ENCODE measurements around the gene PPP1R16B.
A peak's percentile ranks its signal among the peaks of the same experiment; 100 is the strongest.

The PPP1R16B gene

DNA sequence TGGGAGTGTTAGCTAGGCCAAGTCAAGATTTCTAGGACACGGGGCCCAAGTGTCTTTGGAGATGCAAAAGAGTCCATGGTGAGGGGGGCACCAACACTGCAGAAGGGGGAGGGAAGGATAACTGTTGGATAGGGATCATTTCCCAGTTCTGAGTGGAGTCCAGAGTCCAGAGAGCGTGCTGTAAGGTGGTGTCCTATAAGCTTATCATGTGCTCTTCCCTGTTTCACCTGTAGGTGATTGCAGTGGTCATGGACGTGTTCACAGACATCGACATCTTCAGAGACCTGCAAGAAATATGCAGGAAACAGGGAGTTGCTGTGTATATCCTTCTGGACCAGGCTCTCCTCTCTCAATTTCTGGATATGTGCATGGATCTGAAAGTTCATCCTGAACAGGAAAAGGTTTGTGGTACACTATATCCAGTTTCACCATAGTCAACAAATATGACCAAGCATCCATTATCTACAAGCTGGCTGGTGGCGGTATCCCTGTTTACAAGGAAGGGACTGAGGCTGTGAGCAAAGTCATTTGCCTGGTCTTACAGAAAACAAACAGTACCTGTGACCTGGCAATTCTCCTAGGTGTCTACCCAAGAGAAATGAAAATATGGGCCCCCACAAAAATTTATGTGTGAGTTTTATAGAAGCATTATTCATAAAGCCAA, 136.4 kb downstream of the PPP1R16B start:
- H2AK5ac ChIP-seq (ENCODE audit: low read length) = no peak overlapping the region
- H3K9me3 ChIP-seq (ENCODE audit: insufficient read depth, low read depth, low read length) = no peaks in the 10 kb centered on the region
- WGBS (ENCODE audit: extremely low coverage, insufficient coverage, insufficient read length) = no CpG with 5 or more reads among the region's 5 CpGs
- H3K79me2 ChIP-seq (ENCODE audit: control insufficient read depth, insufficient read depth, low read length, poor library complexity) = peaks cover 6% of the 10 kb centered on the region
- DNase-seq = no peak
- H3K27ac ChIP-seq (ENCODE audit: low read depth, low read length) = no peak overlapping the region
- no peak overlapping the region for H3K4me3 ChIP-seq (ENCODE audit: low read depth, low read length)
- no peak overlapping the region for H3K14ac ChIP-seq (ENCODE audit: low read length)
- no peak overlapping the region for H3K18ac ChIP-seq (ENCODE audit: low read length)
- no peaks in the 10 kb centered on the region for H3K27me3 ChIP-seq (ENCODE audit: insufficient read depth, low read length)
- H3K79me1 ChIP-seq (ENCODE audit: low read length) = no peaks in the 10 kb centered on the region
- no peak overlapping the region for H4K12ac ChIP-seq (ENCODE audit: low read depth, low read length)
- H3K4ac ChIP-seq (ENCODE audit: low read depth, low read length) = no peak overlapping the region
- H3K23ac ChIP-seq (ENCODE audit: low read length) = no peak overlapping the region
- peaks cover 2 to 16% of the 10 kb centered on the region in 2 experiments for H3K36me3 ChIP-seq (ENCODE audit: control insufficient read depth in 1 of 2, insufficient read depth in 2 of 2, low read length in 2 of 2)
- no peak overlapping the region for H3K4me2 ChIP-seq (ENCODE audit: low read length)
- H3K9ac ChIP-seq (ENCODE audit: low read length) = no peak overlapping the region
- H4K91ac ChIP-seq (ENCODE audit: low read depth, low read length) = no peak overlapping the region
- no peak overlapping the region for H2BK5ac ChIP-seq (ENCODE audit: low read depth, low read length, poor library complexity)
- peaks cover 0 to 3% of the 10 kb centered on the region in 2 experiments for H3K4me1 ChIP-seq (ENCODE audit: control insufficient read depth in 1 of 2, insufficient read depth in 2 of 2, low read length in 2 of 2)
- no peak overlapping the region for H2AFZ ChIP-seq (ENCODE audit: insufficient read depth, low read length, poor library complexity)
- H4K8ac ChIP-seq (ENCODE audit: low read depth, low read length) = no peak overlapping the region
- H2BK12ac ChIP-seq (ENCODE audit: low read length) = no peak overlapping the region
- H2BK120ac ChIP-seq (ENCODE audit: insufficient read depth, low read length, poor library complexity) = no peak overlapping the region

- Histone ChIP-seq H2BK5ac (ENCODE audit: low read depth, low read length, poor library complexity) (no peak overlapping the region), H3K4me3 (ENCODE audit: low read depth, low read length) (no peak overlapping the region), H2BK120ac (ENCODE audit: insufficient read depth, low read length, poor library complexity) (no peak overlapping the region), H3K27me3 (ENCODE audit: insufficient read depth, low read length) (no peaks in the 10 kb centered on the region), H3K4me2 (ENCODE audit: low read length) (no peak overlapping the region), H3K9ac (ENCODE audit: low read length) (no peak overlapping the region), H3K9me3 (ENCODE audit: insufficient read depth, low read depth, low read length) (no peaks in the 10 kb centered on the region), H3K79me2 (ENCODE audit: control insufficient read depth, insufficient read depth, low read length, poor library complexity) (no peaks in the 10 kb centered on the region), H2AFZ (ENCODE audit: insufficient read depth, low read length, poor library complexity) (no peak overlapping the region), H3K4me1 (ENCODE audit: control insufficient read depth in 1 of 2, insufficient read depth in 2 of 2, low read length in 2 of 2) (no peaks in the 10 kb centered on the region), H3K18ac (ENCODE audit: low read length) (peak overlapping the region; percentile 75), H4K8ac (ENCODE audit: low read depth, low read length) (no peak overlapping the region), H3K4ac (ENCODE audit: low read depth, low read length) (no peak overlapping the region), H3K36me3 (ENCODE audit: control insufficient read depth in 1 of 2, insufficient read depth in 2 of 2, low read length in 2 of 2) (peaks cover 11 to 23% of the 10 kb centered on the region in 2 experiments), H3K27ac (ENCODE audit: low read depth, low read length) (no peak overlapping the region), H3K14ac (ENCODE audit: low read length) (no peak overlapping the region), H4K91ac (ENCODE audit: low read depth, low read length) (no peak overlapping the region), H2AK5ac (ENCODE audit: low read length) (no peak overlapping the region), H3K23ac (ENCODE audit: low read length) (no peak overlapping the region), H4K12ac (ENCODE audit: low read depth, low read length) (no peak overlapping the region), H3K79me1 (ENCODE audit: low read length) (no peaks in the 10 kb centered on the region), H2BK12ac (ENCODE audit: low read length) (no peak overlapping the region)
- WGBS (ENCODE audit: extremely low coverage, insufficient coverage, insufficient read length) = no CpG with 5 or more reads among the region's 3 CpGs
- no peak for DNase-seq
Measured at GRCh38 chr20:38945012-38945411, 139.5 kb downstream of the PPP1R16B start.

- Histone ChIP-seq H3K79me2 (ENCODE audit: control insufficient read depth, insufficient read depth, low read length, poor library complexity) (no peaks in the 10 kb centered on the region), H2BK12ac (ENCODE audit: low read length) (no peak overlapping the region), H3K27ac (ENCODE audit: low read depth, low read length) (no peak overlapping the region), H3K9me3 (ENCODE audit: insufficient read depth, low read depth, low read length) (peaks cover 3% of the 10 kb centered on the region), H3K9ac (ENCODE audit: low read length) (no peak overlapping the region), H4K8ac (ENCODE audit: low read depth, low read length) (no peak overlapping the region), H2BK5ac (ENCODE audit: low read depth, low read length, poor library complexity) (no peak overlapping the region), H2AFZ (ENCODE audit: insufficient read depth, low read length, poor library complexity) (no peak overlapping the region), H2BK120ac (ENCODE audit: insufficient read depth, low read length, poor library complexity) (no peak overlapping the region), H3K79me1 (ENCODE audit: low read length) (no peaks in the 10 kb centered on the region), H2AK5ac (ENCODE audit: low read length) (no peak overlapping the region), H3K27me3 (ENCODE audit: insufficient read depth, low read length) (no peaks in the 10 kb centered on the region), H3K14ac (ENCODE audit: low read length) (no peak overlapping the region), H3K4ac (ENCODE audit: low read depth, low read length) (no peak overlapping the region), H3K4me2 (ENCODE audit: low read length) (no peak overlapping the region), H3K4me3 (ENCODE audit: low read depth, low read length) (no peak overlapping the region), H3K18ac (ENCODE audit: low read length) (no peak overlapping the region), H3K4me1 (ENCODE audit: control insufficient read depth in 1 of 2, insufficient read depth in 2 of 2, low read length in 2 of 2) (no peaks in the 10 kb centered on the region), H4K91ac (ENCODE audit: low read depth, low read length) (no peak overlapping the region), H3K23ac (ENCODE audit: low read length) (no peak overlapping the region), H3K36me3 (ENCODE audit: control insufficient read depth in 1 of 2, insufficient read depth in 2 of 2, low read length in 2 of 2) (peaks cover 25 to 30% of the 10 kb centered on the region in 2 experiments), H4K12ac (ENCODE audit: low read depth, low read length) (no peak overlapping the region)
- no peak for DNase-seq
- no CpG with 5 or more reads among the region's 3 CpGs for WGBS (ENCODE audit: extremely low coverage, insufficient coverage, insufficient read length)
Measured at GRCh38 chr20:38946836-38947235, 141.3 kb downstream of the PPP1R16B start.

- no peak for DNase-seq
- Histone ChIP-seq H4K8ac (ENCODE audit: low read depth, low read length) (no peak overlapping the region), H2AFZ (ENCODE audit: insufficient read depth, low read length, poor library complexity) (no peak overlapping the region), H3K4ac (ENCODE audit: low read depth, low read length) (no peak overlapping the region), H3K18ac (ENCODE audit: low read length) (no peak overlapping the region), H3K9me3 (ENCODE audit: insufficient read depth, low read depth, low read length) (peaks cover 3% of the 10 kb centered on the region), H3K27ac (ENCODE audit: low read depth, low read length) (no peak overlapping the region), H3K9ac (ENCODE audit: low read length) (no peak overlapping the region), H2BK5ac (ENCODE audit: low read depth, low read length, poor library complexity) (no peak overlapping the region), H3K36me3 (ENCODE audit: control insufficient read depth in 1 of 2, insufficient read depth in 2 of 2, low read length in 2 of 2) (peaks cover 27 to 35% of the 10 kb centered on the region in 2 experiments), H3K4me2 (ENCODE audit: low read length) (no peak overlapping the region), H2BK12ac (ENCODE audit: low read length) (no peak overlapping the region), H3K79me2 (ENCODE audit: control insufficient read depth, insufficient read depth, low read length, poor library complexity) (no peaks in the 10 kb centered on the region), H2AK5ac (ENCODE audit: low read length) (no peak overlapping the region), H3K79me1 (ENCODE audit: low read length) (no peaks in the 10 kb centered on the region), H2BK120ac (ENCODE audit: insufficient read depth, low read length, poor library complexity) (no peak overlapping the region), H3K14ac (ENCODE audit: low read length) (no peak overlapping the region), H4K12ac (ENCODE audit: low read depth, low read length) (no peak overlapping the region), H3K4me1 (ENCODE audit: control insufficient read depth in 1 of 2, insufficient read depth in 2 of 2, low read length in 2 of 2) (no peaks in the 10 kb centered on the region), H3K4me3 (ENCODE audit: low read depth, low read length) (no peak overlapping the region), H4K91ac (ENCODE audit: low read depth, low read length) (no peak overlapping the region), H3K23ac (ENCODE audit: low read length) (no peak overlapping the region), H3K27me3 (ENCODE audit: insufficient read depth, low read length) (no peaks in the 10 kb centered on the region)
- no CpG with 5 or more reads among the region's 7 CpGs for WGBS (ENCODE audit: extremely low coverage, insufficient coverage, insufficient read length)
Measured at GRCh38 chr20:38947931-38948362, 142.4 kb downstream of the PPP1R16B start.

All from trophoblast cell (in vitro differentiated cells and primary cell).